Breast epithelium (tissue), 3 donors: ENCODE data around the gene UNC45B.

Source experiments
- CTCF ChIP-seq, 3 donors: fragments of 450-650 bp; IDR thresholded peaks; one replicate each; pipeline ENCODE4 v1.5.1; 2016 to 2017; ENCODE audit warnings: antibody characterized with exemption in 3 of 3, mild to moderate bottlenecking in 3 of 3, moderate library complexity in 3 of 3
- POLR2AphosphoS5 ChIP-seq, 3 donors: sonication (generic); formaldehyde crosslinking; IDR thresholded peaks; one replicate each; pipeline ENCODE4 v1.6.1; 2017; ENCODE audit warnings: antibody characterized with exemption in 3 of 3

- TF ChIP-seq POLR2AphosphoS5 (IDR thresholded peaks at IDR 0.05): no peak
- no peak for TF ChIP-seq CTCF (IDR thresholded peaks at IDR 0.05)
These were observed 29.3 kb downstream of the UNC45B start for GRCh38 chr17:35176897-35177296.
